ENCODE data around the gene AMIGO1. TPM values are rescaled to one million over a fixed set of nuclear protein-coding genes. Genes with fewer than 3 reads are reported as not detected.

Gene AMIGO1
- total and polyA plus RNA-seq, 10 of the 15 experiments (the other 5 are each of a cell fraction or from before 2014, with no cell fraction given) = 0.02 to 0.28 (median 0.08) TPM; not detected in 1

DNA sequence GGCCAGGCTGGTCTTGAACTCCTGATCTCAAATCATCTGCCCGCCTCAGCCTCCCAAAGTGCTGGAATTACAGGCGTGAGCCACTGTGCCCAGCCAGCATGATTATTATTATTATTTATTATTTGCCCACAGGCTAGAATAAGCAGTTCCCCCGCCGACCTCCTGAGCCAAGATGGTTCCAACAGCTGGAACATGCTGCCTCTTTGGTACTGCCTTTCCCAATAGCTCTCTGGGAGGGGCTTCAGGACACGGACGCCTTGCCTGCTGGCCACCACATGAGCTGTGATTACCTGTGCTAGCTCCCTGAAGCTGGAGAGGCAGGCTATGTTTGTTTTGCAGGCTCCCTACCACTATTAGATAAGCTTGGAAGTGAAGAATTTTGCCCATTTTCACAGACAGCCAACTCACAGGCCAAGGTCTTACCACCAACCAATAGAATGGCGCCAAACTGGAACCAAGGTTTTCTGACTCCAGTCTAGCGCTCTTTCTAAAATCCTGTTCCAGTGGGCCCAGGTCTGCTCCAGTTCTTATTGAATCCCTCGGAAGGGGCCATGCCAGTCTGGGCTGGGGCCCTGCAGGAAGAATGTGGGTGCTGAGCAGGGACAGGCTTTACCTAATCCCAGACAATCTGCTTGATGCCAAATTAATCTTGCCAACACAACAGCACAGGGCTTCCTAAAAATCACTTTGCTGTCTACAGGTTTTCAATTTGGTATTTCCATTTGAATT, 28.1 kb upstream of the AMIGO1 start:
- TF ChIP-seq WRNIP1 (IDR thresholded peaks at IDR 0.05; ENCODE audit: borderline replicate concordance, low read depth, low read length) = no peak
- TF ChIP-seq, protein P1, sequence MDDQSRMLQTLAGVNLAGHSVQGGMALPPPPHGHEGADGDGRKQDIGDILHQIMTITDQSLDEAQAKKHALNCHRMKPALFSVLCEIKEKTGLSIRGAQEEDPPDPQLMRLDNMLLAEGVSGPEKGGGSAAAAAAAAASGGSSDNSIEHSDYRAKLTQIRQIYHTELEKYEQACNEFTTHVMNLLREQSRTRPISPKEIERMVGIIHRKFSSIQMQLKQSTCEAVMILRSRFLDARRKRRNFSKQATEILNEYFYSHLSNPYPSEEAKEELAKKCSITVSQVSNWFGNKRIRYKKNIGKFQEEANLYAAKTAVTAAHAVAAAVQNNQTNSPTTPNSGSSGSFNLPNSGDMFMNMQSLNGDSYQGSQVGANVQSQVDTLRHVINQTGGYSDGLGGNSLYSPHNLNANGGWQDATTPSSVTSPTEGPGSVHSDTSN (IDR thresholded peaks at IDR 0.05; ENCODE audit: insufficient replicate concordance, low read depth, low read length) = no peak
- TF ChIP-seq RAD51 (IDR thresholded peaks at IDR 0.05) = no peak
- no peak for TF ChIP-seq EP300 (IDR thresholded peaks at IDR 0.05; ENCODE audit: borderline replicate concordance in 1 of 2, control insufficient read depth in 1 of 2, low read depth in 2 of 2, low read length in 2 of 2)
- CTCF ChIA-PET = interaction anchor here (0.6 to 21.3 kb wide), 4 partner anchors 9 to 103 kb away, joined by 3 to 1280 read pairs (median 8); partner anchors contain the start of genes AMIGO1 and CYB561D1
- 50% methylated on average over 9 of the region's 9 CpGs for WGBS (ENCODE audit: insufficient coverage, insufficient replicate concordance, low lambda C conversion rate, missing lambda C conversion rate)

More for the DNA sequence above, 28.1 kb upstream of the AMIGO1 start:
- Histone ChIP-seq H3K27ac (ENCODE audit: control insufficient read depth, insufficient read depth) (no peak overlapping the region), H3K27me3 (replicated peaks in 1 of 2; ENCODE audit: control insufficient read depth in 2 of 2, insufficient read depth in 2 of 2, low read length in 1 of 2) (no peaks in the 10 kb centered on the region), H3K4me3 (no peak overlapping the region), H4K20me1 (ENCODE audit: control insufficient read depth, insufficient read depth) (no peaks in the 10 kb centered on the region), H3K36me3 (ENCODE audit: control insufficient read depth in 2 of 2, insufficient read depth in 2 of 2, low read length in 1 of 2) (no peaks in the 10 kb centered on the region), H3K9ac (ENCODE audit: control insufficient read depth, insufficient read depth, low read length) (no peak overlapping the region), H3K9me3 (replicated peaks; ENCODE audit: control insufficient read depth, insufficient read depth, low read length) (no peaks in the 10 kb centered on the region), H3K79me2 (ENCODE audit: control insufficient read depth, insufficient read depth, low read length) (no peaks in the 10 kb centered on the region), H3K4me2 (ENCODE audit: control insufficient read depth, insufficient read depth) (no peak overlapping the region), H3K4me1 (ENCODE audit: control insufficient read depth, insufficient read depth, low read length) (peaks cover 2% of the 10 kb centered on the region), H2AFZ (ENCODE audit: control insufficient read depth, low read depth, low read length) (no peak overlapping the region)
- no peak for FAIRE-seq
- ChIA-PET RAD21 (ENCODE audit: unreplicated experiment) (interaction anchor here (0.8 to 2.2 kb wide), 3 partner anchors 9 to 47 kb away, joined by 3 to 7 read pairs (median 3); partner anchors contain the start of gene GNAI3), SMC1A (ENCODE audit: uncharacterized antibody, unreplicated experiment) (interaction anchor here (0.9 to 2.5 kb wide), 3 partner anchors 8 to 87 kb away, joined by 3 to 10 read pairs (median 3); no protein-coding TSS in a partner anchor), POLR2A (interaction anchor here (1.2 kb wide), 1 partner anchor 45 kb away, joined by 3 read pairs; no protein-coding TSS in a partner anchor)
- ATAC-seq = no peak
- DNase-seq (ENCODE audit: low read depth, low spot score) = no peak
- in situ Hi-C loops (cut with MboI) = no loop called here
- intact Hi-C loops (cut with micrococcal nuclease; ENCODE audit: unreplicated experiment) = no loop called here
- BruUV-seq (replicated peaks) = no TSS peak
